Body of pancreas (tissue), 4 donors: Measurements from ENCODE around the gene TRNP1.

Experiments used
- POLR2A ChIP-seq, 3 donors: fragments of 450-650 bp; IDR thresholded peaks; one replicate each; pipeline ENCODE4 v1.6.1; 2016; ENCODE audit warnings: antibody characterized with exemption in 3 of 3, mild to moderate bottlenecking in 2 of 3
- TF ChIP-seq, protein P1 (sequence below), 7 experiments: fragments of 450-650 bp in 4 of 7; fragments of 200-600 bp in 3 of 7; sonication (generic) in 3 of 7; IDR thresholded peaks; one replicate each; pipeline ENCODE4 v1.5.1; 2016 to 2019; ENCODE audit warnings: antibody characterized with exemption in 7 of 7

- TF ChIP-seq, protein P1, sequence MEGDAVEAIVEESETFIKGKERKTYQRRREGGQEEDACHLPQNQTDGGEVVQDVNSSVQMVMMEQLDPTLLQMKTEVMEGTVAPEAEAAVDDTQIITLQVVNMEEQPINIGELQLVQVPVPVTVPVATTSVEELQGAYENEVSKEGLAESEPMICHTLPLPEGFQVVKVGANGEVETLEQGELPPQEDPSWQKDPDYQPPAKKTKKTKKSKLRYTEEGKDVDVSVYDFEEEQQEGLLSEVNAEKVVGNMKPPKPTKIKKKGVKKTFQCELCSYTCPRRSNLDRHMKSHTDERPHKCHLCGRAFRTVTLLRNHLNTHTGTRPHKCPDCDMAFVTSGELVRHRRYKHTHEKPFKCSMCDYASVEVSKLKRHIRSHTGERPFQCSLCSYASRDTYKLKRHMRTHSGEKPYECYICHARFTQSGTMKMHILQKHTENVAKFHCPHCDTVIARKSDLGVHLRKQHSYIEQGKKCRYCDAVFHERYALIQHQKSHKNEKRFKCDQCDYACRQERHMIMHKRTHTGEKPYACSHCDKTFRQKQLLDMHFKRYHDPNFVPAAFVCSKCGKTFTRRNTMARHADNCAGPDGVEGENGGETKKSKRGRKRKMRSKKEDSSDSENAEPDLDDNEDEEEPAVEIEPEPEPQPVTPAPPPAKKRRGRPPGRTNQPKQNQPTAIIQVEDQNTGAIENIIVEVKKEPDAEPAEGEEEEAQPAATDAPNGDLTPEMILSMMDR (IDR thresholded peaks at IDR 0.05): no peak
- no peak for TF ChIP-seq POLR2A (IDR thresholded peaks at IDR 0.05)
These were observed 36.2 kb upstream of the TRNP1 start for GRCh38 chr1:26957306-26957705.
